ENCODE measurements around the gene RPS23.

DNA sequence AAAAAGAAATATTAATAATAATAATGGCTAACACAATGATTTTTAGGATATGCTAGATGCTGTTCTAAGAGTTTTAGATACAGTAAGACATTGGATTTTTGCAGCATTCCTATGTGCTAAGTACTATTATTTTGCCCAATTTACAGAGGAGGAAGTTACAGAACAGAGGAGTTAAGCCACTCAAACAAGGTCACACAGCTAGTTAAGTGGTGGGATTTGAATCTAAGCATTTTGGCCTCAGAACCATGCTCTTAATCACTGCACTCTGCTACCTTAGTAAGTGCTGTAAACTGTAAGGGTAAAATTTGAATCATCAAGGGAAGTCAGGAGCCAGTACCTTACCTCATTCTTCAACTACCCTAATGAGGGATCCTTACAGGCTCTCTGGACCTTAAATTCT lies 25.4 kb downstream of the RPS23 start:
- TF ChIP-seq, protein P1, sequence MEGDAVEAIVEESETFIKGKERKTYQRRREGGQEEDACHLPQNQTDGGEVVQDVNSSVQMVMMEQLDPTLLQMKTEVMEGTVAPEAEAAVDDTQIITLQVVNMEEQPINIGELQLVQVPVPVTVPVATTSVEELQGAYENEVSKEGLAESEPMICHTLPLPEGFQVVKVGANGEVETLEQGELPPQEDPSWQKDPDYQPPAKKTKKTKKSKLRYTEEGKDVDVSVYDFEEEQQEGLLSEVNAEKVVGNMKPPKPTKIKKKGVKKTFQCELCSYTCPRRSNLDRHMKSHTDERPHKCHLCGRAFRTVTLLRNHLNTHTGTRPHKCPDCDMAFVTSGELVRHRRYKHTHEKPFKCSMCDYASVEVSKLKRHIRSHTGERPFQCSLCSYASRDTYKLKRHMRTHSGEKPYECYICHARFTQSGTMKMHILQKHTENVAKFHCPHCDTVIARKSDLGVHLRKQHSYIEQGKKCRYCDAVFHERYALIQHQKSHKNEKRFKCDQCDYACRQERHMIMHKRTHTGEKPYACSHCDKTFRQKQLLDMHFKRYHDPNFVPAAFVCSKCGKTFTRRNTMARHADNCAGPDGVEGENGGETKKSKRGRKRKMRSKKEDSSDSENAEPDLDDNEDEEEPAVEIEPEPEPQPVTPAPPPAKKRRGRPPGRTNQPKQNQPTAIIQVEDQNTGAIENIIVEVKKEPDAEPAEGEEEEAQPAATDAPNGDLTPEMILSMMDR (conservative IDR thresholded peaks at IDR 0.05; ENCODE audit: low read depth, low read length) = no peak
- TF ChIP-seq EZH2 (IDR thresholded peaks at IDR 0.05; ENCODE audit: borderline replicate concordance, low read depth, low read length, poor library complexity, severe bottlenecking) = no peak

All from A673 (cell line).